ENCODE results near the gene REEP3. TPM values are rescaled to one million over a fixed set of nuclear protein-coding genes. Genes with fewer than 3 reads are reported as not detected.
"Not testable (repeated sequence)": the region's sequence is repeated elsewhere in the genome, so short reads cannot be mapped to it uniquely, and the experiment has no call there.

Gene REEP3
- 85.7 and 90.6 TPM in 2 replicates for total RNA-seq

- DNase-seq (ENCODE audit: low read depth), result peak; percentile 50
Measured at GRCh38 chr10:63520500-63521415, at the start of gene REEP3. Gene REEP3, plus strand, starts transcription at chr10:63521401. Its CDS starts 145 bp downstream, at chr10:63521546.

GRCh38 chr10:63474488-63474887 lies 46.7 kb upstream of the REEP3 start:
- no peak for DNase-seq (ENCODE audit: low read depth)

GRCh38 chr10:63477927-63478326 lies 43.3 kb upstream of the REEP3 start:
- no peak for DNase-seq (ENCODE audit: low read depth)

- no peak for DNase-seq (ENCODE audit: low read depth)
Measured at GRCh38 chr10:63478564-63478963, 42.6 kb upstream of the REEP3 start.

- DNase-seq (ENCODE audit: low read depth), result no peak
Measured at GRCh38 chr10:63480237-63480636, 41.0 kb upstream of the REEP3 start.

- DNase-seq (ENCODE audit: low read depth), result no peak
Measured at GRCh38 chr10:63481815-63482421, 39.3 kb upstream of the REEP3 start.

GRCh38 chr10:63483983-63484382 lies 37.2 kb upstream of the REEP3 start:
- DNase-seq (ENCODE audit: low read depth), result no peak

GRCh38 chr10:63487990-63488389 lies 33.2 kb upstream of the REEP3 start:
- DNase-seq (ENCODE audit: low read depth), result no peak

- DNase-seq (ENCODE audit: low read depth), result no peak
Measured at GRCh38 chr10:63489838-63490237, 31.4 kb upstream of the REEP3 start.

- peak; percentile 72 for DNase-seq (ENCODE audit: low read depth)
Measured at GRCh38 chr10:63491588-63492316, 29.4 kb upstream of the REEP3 start.

- DNase-seq (ENCODE audit: low read depth), result not testable (repeated sequence)
Measured at GRCh38 chr10:63492317-63492690, 28.9 kb upstream of the REEP3 start.

- DNase-seq (ENCODE audit: low read depth), result no peak
Measured at GRCh38 chr10:63493004-63493403, 28.2 kb upstream of the REEP3 start.

- no peak for DNase-seq (ENCODE audit: low read depth)
Measured at GRCh38 chr10:63494951-63495350, 26.2 kb upstream of the REEP3 start.

GRCh38 chr10:63496561-63496960 lies 24.6 kb upstream of the REEP3 start:
- no peak for DNase-seq (ENCODE audit: low read depth)

- no peak for DNase-seq (ENCODE audit: low read depth)
Measured at GRCh38 chr10:63497321-63497720, 23.9 kb upstream of the REEP3 start.

- no peak for DNase-seq (ENCODE audit: low read depth)
Measured at GRCh38 chr10:63498665-63499064, 22.5 kb upstream of the REEP3 start.

GRCh38 chr10:63500551-63500950 lies 20.6 kb upstream of the REEP3 start:
- not testable (repeated sequence) for DNase-seq (ENCODE audit: low read depth)

- no peak for DNase-seq (ENCODE audit: low read depth)
Measured at GRCh38 chr10:63501954-63502353, 19.2 kb upstream of the REEP3 start.

GRCh38 chr10:63502832-63503231 lies 18.4 kb upstream of the REEP3 start:
- no peak for DNase-seq (ENCODE audit: low read depth)

GRCh38 chr10:63503395-63503794 lies 17.8 kb upstream of the REEP3 start:
- DNase-seq (ENCODE audit: low read depth), result no peak

GRCh38 chr10:63504145-63504881 lies 16.9 kb upstream of the REEP3 start:
- peak; percentile 81 for DNase-seq (ENCODE audit: low read depth)

GRCh38 chr10:63505562-63505961 lies 15.6 kb upstream of the REEP3 start:
- no peak for DNase-seq (ENCODE audit: low read depth)
